ENCODE results near the gene PCDH9.
A peak's percentile ranks its signal among the peaks of the same experiment; 100 is the strongest.
"Not testable (repeated sequence)": the region's sequence is repeated elsewhere in the genome, so short reads cannot be mapped to it uniquely, and the experiment has no call there.

Gene PCDH9

DNA sequence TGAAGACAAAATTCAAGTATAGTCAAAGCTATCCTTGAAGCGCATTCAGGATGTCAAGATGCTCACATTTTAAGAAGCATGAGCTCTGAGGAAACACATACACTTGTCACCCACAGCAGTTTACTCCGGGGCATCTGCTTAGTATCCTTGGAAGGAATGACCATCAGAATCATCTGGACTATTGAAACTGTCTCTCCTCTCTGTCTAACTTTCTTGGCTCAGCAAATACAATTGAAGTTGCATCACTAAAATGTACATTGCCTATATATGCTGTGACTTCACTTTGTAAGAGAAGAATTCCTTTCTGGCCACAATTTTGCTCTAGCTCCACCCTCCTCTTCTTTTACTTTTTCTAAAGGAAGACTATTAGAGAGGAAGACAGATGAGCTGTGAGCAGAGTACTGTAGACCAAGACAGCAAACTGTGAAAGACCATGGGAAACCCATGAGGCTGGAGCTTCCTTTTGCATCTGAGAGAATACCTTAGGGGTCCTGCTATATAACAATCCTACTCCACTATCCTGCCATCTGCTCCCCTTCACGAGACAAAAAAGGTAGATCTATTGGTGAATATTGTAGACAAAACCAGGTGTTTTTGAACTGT, 906.3 kb downstream of the PCDH9 start:
- peak; percentile 52 for DNase-seq

DNA sequence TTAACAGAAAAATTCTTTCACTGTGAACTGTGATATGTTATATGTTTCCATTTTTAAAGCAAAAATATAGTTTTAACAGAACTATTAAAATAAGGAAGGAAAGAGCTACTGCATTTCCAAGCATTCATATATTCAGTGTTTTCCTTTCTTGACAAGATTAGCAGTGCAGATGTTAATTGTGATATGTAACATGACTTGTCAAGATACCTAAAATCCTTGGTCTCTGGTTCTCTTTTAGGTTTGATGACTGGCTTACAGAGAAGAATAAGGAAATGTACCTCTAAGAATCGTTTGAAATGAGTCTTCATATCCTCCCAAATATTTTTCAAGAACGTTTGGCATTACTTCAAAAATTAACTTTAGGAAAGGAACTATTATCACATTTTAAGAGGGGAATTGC, 907.2 kb downstream of the PCDH9 start:
- no peak for DNase-seq

DNA sequence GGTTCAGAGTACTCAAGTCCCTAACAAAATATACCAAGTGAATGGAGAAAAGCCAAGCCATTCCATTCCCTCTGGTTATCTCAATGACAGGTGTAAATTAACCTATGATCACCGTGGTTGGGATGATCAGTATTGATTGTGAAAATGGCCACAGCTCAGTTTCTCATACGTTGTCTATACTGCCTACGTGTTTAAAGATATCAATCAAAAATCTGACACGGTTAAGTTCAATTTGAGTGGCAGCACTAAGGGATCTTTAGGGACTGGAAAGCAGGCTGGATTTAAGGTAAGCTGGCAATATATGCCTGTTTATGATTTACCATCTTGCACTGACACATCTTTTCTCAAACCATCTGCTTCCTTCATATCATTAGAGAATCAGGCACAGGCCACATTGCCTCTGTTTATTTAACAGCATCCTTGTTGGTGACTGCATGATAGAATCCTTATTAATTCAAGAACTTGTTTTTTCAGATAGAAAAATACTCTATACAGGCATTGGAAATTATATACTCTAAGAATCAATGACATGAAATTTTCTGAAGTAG, 907.9 kb downstream of the PCDH9 start:
- DNase-seq, result no peak

DNA sequence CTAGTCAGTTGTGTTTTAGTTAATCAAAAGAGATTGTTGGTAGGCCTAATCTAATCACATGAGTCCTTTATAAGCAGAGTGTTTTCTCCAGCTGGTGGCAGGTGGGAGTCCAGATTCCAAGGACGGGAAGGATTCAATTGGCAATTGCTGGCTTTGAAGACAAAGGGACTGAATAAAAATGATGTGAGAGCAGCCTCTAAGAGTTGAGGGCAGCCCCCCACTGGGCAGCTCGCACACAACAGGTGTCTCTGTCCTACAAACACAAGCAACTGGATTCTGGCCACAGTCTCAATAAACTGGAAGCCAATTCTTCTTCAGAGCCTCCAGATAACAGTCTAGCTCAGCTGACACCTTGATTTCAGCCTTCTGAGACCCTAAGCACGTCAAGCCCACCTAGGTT, 915.2 kb downstream of the PCDH9 start:
- DNase-seq, result no peak

DNA sequence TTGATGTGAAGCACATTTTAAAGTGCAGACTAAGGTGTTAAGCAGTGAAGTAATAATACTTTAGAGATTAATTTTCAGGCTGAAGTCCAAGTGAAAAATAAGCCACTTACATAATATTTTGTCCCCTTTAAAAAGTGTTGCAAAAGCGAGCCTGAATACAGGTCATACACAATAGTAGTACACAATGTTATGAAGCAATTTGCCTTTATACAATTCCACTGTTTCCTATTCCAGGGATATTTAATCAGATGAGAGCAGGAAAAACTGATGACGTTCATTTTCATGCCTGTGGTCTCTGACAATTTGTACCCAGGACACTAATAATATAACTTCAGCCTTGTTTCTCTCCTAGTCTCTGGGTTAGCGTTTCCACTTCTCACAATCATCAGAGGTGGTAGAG, 916.7 kb downstream of the PCDH9 start:
- peak; percentile 23 for DNase-seq

DNA sequence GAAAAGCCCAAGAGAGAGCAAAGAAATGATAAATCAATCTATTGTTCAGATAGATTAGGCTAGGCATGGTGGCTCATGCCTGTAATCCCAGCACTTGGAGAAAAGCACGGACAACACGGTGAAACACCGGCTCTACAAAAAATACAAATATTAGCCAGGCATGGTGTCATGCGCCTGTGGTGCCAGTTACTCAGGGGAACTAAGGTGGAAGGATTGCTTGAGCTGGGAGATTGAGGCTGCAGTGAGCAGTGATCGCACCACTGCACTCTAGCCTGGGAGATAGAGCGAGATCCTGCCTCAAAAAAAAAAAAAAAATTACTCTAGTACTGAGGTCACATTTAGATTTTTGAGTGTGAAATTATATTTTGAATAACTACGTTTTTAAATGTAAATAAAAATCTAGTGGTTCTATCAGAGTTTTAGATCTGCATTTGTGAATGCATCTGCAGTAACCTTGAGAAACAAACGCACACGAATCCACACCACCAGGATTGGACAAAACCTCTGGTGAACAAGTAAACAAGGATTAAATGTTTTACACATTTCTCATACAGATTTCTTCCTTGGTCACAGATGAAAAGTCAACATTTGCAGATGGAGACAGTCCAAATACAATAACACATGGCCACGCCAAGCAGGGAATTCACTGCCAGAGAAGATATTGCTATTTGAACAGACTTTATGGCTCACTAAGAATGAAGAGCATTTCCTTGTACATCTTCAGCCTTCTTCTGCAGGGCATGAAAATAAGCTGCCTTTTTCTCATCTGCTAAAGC, 917.6 kb downstream of the PCDH9 start:
- DNase-seq, result peak; percentile 91

DNA sequence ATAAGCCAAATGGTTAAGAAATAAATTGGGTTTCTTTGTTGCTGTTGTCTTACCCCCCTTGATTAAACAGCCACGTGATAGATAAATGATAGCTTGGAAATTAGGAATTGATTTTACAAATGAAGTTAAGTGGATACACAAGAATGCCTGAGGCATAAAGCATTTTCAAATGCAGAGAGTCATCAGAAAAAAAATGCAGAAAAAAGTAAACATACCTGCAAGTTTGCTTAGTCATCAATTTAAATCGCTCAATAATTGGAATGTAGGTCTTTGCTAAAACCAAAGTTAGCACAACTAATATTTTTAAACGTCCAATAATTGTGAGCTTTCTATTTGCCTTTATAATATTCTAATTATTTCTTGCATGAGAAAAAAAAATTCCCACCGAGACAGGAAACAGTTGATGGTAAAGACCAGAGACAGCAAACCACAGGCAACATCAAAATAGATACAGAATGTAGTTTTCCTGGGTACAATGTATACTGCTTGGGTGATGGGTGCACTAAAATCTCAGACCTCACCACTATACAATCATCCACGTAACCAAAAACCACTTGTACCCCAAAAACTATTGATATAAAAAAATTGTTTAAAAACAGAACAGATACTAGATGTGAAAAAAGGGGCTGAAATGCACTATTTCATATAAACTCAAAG, 924.0 kb downstream of the PCDH9 start:
- no peak for DNase-seq

DNA sequence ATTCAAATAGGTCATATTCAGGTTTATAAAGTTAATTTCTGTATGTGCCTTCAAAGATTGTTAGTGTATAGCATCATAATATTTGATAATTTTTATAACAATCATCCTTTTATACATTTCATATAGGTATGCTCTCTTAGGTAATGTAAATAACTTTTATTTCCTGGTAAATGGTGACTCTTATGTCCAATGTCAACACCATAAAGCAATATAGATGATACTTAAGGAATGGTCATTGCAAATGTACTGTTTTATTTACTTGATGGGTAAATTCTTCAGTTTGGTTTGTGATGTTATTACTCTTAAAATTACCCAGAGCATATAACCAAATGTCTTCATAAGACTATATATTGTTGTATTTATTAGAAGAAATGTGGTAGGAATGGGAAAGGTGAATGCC, 928.7 kb downstream of the PCDH9 start:
- DNase-seq, result no peak

DNA sequence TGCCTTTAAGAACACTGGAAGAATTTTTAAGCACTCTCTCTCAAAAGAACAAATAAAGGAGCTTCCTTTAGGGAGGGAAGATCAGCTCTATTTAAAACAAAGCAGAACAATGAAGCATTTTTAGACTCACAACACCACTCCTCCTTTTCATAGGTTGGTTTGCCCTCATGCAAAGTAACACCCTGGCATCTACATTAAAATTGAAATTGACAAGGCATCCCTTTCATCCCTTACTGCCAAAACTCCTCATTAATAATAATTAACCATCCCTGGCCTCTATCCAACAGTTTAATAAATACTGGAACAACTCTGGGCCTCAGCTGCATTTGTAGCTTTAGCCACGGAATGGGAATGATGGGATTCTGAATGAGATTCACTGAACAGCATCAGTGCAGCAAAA, 929.1 kb downstream of the PCDH9 start:
- no peak for DNase-seq

DNA sequence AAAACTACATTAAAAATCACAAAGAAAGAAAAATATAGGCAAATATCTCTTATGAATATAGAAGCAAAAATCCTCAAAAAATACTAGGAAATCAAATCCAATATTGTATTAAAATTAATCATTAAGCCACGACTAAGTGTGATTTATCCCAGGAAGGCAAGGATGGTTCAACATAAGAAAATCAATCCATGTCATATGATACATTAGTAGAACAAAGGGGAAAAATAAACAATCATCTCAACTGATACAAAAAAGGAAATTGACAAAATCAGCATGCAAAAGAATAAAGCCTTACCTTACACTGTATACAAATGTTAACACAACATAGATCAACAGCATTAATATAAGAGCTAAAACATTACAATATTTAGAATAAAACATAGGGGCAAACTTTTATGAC, 933.3 kb downstream of the PCDH9 start:
- DNase-seq, result no peak

DNA sequence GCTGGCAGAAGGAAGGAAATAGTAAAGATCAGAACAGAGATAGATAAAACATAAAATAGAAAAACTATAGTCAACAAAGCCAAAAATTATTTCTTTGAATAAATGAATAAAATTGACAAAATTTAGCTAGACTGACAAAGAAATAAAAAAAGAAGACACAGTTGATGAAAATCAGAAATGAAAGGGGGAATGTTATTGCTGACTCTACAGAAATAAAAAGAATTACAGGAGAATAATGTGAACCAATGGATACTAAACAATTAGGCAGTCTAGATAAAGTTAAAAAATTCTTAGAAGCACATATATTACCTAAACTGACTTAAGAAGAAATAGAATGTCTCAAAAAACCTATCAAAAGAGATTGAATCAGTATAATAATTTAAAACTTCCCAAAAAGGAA, 933.8 kb downstream of the PCDH9 start:
- no peak for DNase-seq

DNA sequence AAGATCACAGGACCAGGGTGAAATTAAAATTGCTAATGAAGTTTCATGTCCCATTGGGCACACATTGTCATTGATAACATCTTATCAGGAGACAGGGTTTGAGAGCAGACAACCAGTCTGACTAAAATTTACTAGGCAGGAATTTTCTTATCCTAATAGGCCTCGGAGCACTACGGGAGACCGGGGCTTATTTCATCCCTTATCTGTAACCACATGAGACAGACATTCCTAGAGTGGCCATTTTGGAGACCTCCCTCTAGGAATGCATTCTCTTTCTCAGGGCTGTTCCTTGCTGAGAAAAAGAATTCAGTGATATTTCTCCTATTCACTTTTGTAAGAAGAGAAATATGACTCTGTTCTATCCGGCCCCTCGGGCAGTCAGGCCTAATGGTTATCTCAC, 943.3 kb downstream of the PCDH9 start:
- DNase-seq, result not testable (repeated sequence)

DNA sequence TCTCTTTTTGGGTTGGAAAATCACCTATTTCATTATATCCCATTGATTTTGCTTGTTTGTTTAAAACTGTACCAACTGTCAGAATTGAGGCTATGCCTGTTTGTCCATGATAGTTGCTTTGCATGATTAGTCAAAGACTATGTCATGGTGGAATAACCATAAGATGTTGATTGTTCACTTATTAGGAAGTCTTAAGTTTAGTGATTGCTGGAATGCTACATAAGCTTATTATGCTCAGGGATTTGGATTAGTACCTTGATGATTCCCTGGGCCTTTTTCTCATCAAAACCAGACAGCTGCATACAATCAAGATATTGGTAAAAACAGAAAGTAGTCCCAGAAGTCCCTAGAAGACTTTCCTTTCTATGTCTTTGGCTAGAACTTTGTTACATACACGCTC, 954.7 kb downstream of the PCDH9 start:
- no peak for DNase-seq

DNA sequence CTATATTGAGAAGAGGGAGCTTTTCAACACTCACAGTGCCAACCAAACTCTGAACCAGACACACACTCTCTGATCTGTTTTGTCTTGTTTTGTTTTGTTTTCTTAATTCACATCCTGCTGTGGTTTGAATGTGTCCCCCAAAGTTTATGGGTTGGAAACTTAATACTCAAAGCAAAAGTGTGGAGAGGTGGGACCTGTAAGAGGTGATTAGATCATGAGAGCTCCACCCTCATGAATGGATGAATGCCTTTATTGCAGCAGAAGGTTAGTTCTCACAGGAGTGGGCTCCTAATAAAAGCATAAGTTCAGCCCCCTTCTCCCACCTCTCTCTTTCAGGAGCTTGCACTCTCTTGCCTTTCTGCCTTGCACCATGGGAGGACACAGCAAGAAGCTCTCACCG, 957.1 kb downstream of the PCDH9 start:
- no peak for DNase-seq

DNA sequence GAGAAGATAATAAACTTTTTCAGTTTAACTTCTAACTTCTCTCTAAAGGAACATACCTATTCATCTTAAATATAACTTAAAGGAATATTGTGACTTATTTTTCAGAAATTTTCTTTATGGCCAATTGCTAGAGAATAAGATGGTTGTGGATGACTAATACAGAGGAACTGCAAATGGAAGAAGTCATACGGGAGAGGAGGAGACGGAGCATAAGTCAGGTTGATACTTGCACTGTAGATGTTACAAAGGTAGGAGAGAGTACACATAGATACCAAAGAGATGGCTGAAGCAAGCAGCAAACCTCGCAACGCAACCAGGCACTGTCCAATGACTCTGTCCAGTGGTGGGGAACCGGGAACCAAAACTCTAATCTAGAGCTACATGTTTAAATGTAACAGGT, 963.4 kb downstream of the PCDH9 start:
- no peak for DNase-seq

DNA sequence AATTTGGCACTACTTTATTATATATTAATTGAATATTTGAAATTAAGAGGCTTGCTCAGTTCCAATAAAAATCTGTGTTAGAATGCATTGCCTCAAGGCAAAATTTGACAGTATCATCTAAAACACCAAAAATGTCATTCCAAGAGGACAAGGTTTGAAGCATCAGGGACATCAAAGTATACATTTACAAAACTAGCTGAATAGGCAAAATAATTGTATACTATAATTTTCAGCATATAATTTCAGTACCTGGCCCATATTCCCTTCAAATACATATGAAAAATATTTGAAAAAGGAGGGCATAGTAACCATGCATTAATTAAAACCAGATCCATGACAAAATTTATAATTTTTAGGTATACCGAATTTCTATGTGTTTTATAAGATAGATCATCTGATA, 963.8 kb downstream of the PCDH9 start:
- no peak for DNase-seq

DNA sequence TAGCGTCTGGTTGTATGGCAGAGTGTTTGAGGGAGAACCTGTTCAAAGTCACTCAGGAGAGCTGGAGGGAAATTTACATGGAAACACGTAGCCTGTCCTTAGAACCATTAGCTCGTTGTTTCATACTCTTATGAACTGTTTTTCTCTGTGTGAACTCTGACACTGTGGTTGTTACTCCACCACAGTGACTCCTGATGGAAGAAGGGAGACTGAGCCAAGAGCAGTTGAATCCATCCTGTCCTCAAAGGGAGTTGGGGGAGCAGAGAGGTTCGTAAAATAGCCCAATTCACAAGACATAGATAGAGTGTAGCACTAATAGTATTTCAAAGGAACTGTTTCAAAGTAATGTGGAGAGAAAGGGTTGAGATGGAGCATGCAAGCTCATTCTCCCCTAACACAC, 964.8 kb downstream of the PCDH9 start:
- no peak for DNase-seq

DNA sequence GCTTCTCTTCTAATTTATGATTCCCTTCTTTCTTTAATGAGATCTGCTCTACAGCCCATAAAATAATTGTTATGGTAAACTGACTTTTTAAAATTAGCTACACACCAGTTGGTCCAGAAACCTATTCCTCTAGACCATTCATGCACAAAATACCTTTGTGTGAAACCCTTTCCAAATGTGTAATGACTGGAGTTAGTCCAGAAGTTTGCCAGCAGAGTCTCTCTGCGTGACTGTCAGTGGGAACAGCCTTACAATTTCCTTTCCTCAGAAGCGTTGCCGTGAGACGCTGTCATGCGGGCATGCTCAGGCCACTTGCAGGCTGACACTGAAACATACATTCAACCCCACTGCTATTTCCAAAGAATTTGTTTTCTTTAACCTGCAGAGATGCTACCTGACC, 965.2 kb downstream of the PCDH9 start:
- DNase-seq, result peak; percentile 15

DNA sequence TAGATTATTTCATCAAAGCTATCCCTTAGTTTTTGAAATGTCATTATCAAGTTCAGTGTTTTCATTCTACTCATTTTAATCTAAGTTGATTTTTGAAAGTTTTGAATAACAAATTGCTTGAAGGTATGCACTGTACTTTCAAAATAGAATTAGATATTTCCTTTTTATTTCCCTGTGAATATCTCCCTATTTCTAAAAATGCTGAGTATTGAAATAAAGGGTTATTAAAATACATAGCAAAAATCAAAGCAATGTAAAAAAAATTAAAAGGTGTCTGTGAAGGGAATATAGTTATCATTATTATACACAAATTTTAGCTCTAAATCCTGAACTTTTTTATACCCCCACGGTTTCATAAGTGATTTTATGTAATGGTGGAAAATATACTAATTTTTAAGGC, 967.8 kb downstream of the PCDH9 start:
- DNase-seq, result no peak

DNA sequence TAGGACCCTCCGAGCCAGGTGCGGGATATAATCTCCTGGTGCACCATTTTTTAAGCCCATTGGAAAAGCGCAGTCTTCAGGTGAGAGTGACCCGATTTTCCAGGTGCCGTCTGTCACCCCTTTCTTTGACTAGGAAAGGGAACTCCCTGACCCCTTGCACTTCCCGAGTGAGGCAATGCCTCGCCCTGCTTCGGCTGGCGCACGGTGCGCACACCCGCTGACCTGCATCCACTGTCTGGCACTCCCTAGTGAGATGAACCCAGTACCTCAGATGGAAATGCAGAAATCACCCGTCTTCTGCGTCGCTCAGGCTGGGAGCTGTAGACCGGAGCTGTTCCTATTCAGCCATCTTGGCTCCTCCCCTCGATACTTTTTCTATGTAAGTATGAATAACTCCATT, 970.7 kb downstream of the PCDH9 start:
- not testable (repeated sequence) for DNase-seq
